Endothelial cell of umbilical vein (primary cell): ENCODE data around the gene MRAP. TPM values are rescaled to one million over a fixed set of nuclear protein-coding genes. Genes with fewer than 3 reads are reported as not detected.

Experiments used
- BruUV-seq: library from RNA; stranded (reverse); fragments of 400-500 nt; replicated peaks from 2 replicates; lab custom pipeline; 2021; lab: Mats Ljungman, UMichigan
- CTCF ChIA-PET: fragments of 300-600, 350-600 bp; sonication (Branson Sonifier 250); formaldehyde crosslinking; loops from one replicate; lab custom pipeline; 2021; ENCODE audit warnings: antibody characterized with exemption, inconsistent platforms; lab: Charles Lee
- POLR2A ChIA-PET: fragments of 300-600, 350-600 bp; sonication (Branson Sonifier 250); formaldehyde crosslinking; loops from one replicate; lab custom pipeline; 2021; ENCODE audit warnings: antibody characterized with exemption, inconsistent platforms; lab: Charles Lee
- DNase-seq: peaks from one replicate; pipeline ENCODE4 v3.0.0-alpha.2; 2011; ENCODE audit warnings: low read depth, low spot score
- FAIRE-seq: peaks from 2 replicates; lab custom pipeline; 2011; peaks lifted over from hg19 to GRCh38; lab: Jason Lieb, UNC
- H2AFZ ChIP-seq: 2 replicates; pipeline ENCODE4 v1.6.0; 2012; ENCODE audit warnings: low read depth, low read length, control low read depth, inconsistent platforms
- H3K27ac ChIP-seq: 2 replicates; pipeline ENCODE4 v1.5.1; 2011; ENCODE audit warnings: low read depth, mild to moderate bottlenecking, control low read depth, low read length, moderate library complexity; ENCODE audit not compliant: insufficient read depth
- H3K27me3 ChIP-seq, 2 experiments: 2 replicates each; pipeline versions ENCODE4 v1.6.0 to v1.6.1; 2011; ENCODE audit warnings: low read length in 2 of 2, mixed read lengths in 1 of 2; ENCODE audit not compliant: control insufficient read depth in 2 of 2, insufficient read depth in 2 of 2
- H3K36me3 ChIP-seq, 2 experiments: 2 replicates in 1 of 2; 3 replicates in 1 of 2; pipeline ENCODE4 v1.5.1; 2011; ENCODE audit warnings: low read length in 2 of 2, mild to moderate bottlenecking in 1 of 2, moderate library complexity in 1 of 2; ENCODE audit not compliant: control insufficient read depth in 2 of 2, insufficient read depth in 2 of 2; ENCODE audit errors: extremely low read depth in 1 of 2
- H3K4me1 ChIP-seq: 3 replicates; pipeline ENCODE4 v1.5.1; 2011; ENCODE audit warnings: mild to moderate bottlenecking, low read length; ENCODE audit not compliant: control insufficient read depth, insufficient read depth; ENCODE audit errors: extremely low read depth
- H3K4me2 ChIP-seq: 2 replicates; pipeline ENCODE4 v1.6.1; 2011; ENCODE audit warnings: low read length, control low read depth, mixed read lengths; ENCODE audit not compliant: insufficient read depth
- H3K4me3 ChIP-seq, 3 experiments: fragments of 200-600 bp in 1 of 3; sonication (generic), shearing (Covaris generic) in 1 of 3; replicated peaks in 1 of 3; 2 replicates each; pipeline ENCODE4 v1.5.1; 2011 to 2016; ENCODE audit warnings: control low read depth in 3 of 3, low read length in 3 of 3, mild to moderate bottlenecking in 2 of 3, inconsistent platforms in 1 of 3, low read depth in 1 of 3, moderate library complexity in 1 of 3; ENCODE audit not compliant: insufficient read depth in 1 of 3
- H3K79me2 ChIP-seq: 2 replicates; pipeline ENCODE4 v1.6.0; 2012; ENCODE audit warnings: low read length, inconsistent platforms; ENCODE audit not compliant: control insufficient read depth, insufficient read depth
- H3K9ac ChIP-seq: replicated peaks from 2 replicates; pipeline ENCODE3; 2011; ENCODE audit warnings: low read length, control low read depth; ENCODE audit not compliant: insufficient read depth; ENCODE audit errors: extremely low read depth
- H3K9me1 ChIP-seq: replicated peaks from 3 replicates; pipeline ENCODE4 v1.6.0; 2011; ENCODE audit warnings: mild to moderate bottlenecking, low read length; ENCODE audit not compliant: control insufficient read depth, insufficient read depth; ENCODE audit errors: extremely low read depth
- H3K9me3 ChIP-seq: replicated peaks from 2 replicates; pipeline ENCODE4 v1.5.1; 2012; ENCODE audit warnings: low read length, inconsistent platforms; ENCODE audit not compliant: control insufficient read depth, insufficient read depth
- H4K20me1 ChIP-seq: replicated peaks from 2 replicates; pipeline ENCODE3; 2011; ENCODE audit warnings: mild to moderate bottlenecking, low read length; ENCODE audit not compliant: control insufficient read depth, insufficient read depth; ENCODE audit errors: extremely low read depth
- CTCF ChIP-seq, 2 donors: IDR thresholded peaks; 1 replicate in 1 of 2; 2 replicates in 1 of 2; pipeline ENCODE4 v1.5.1; 2011; ENCODE audit warnings: low read length in 2 of 2, mild to moderate bottlenecking in 2 of 2, moderate library complexity in 2 of 2, control low read depth in 1 of 2, inconsistent platforms in 1 of 2, low read depth in 1 of 2; ENCODE audit not compliant: insufficient read depth in 1 of 2; ENCODE audit errors: extremely low read depth in 1 of 2
- EZH2 ChIP-seq: IDR thresholded peaks from 2 replicates; pipeline ENCODE4 v1.6.1; 2012; ENCODE audit warnings: borderline replicate concordance, low read depth, mild to moderate bottlenecking, moderate library complexity, low read length, inconsistent platforms; ENCODE audit not compliant: severe bottlenecking
- MAX ChIP-seq: IDR thresholded peaks from 2 replicates; pipeline ENCODE4 v1.6.1; 2011; ENCODE audit not compliant: insufficient read depth, insufficient read length
- POLR2AphosphoS5 ChIP-seq: IDR thresholded peaks from 2 replicates; pipeline ENCODE4 v1.6.1; 2012; ENCODE audit warnings: low read depth, mild to moderate bottlenecking, control low read depth, low read length, moderate library complexity; ENCODE audit not compliant: insufficient read depth
- dilution Hi-C: fragments of 300-500 bp; cut with MboI; formaldehyde crosslinking; loops from one replicate; pipeline ENCODE4 v1.15.0; 2019; ENCODE audit warnings: low sequenced_read_pairs; ENCODE audit not compliant: extremely low pct_ligation_motif_present
- intact Hi-C: fragments of 100-400 bp; cut with micrococcal nuclease; formaldehyde crosslinking; loops from one replicate; pipeline ENCODE4 v1.10.0; 2022
- polyA plus RNA-seq, 4 experiments: library from polyadenylated mRNA; depleted of rRNA in 3 of 4; stranded (reverse) in 3 of 4; unstranded in 1 of 4; fragments of >200 nt; gene quantifications; 2 replicates each; pipeline versions ENCODE4 v1.2.1 to v1.2.3, GENCODE V29; 2011 to 2012; ENCODE audit warnings: missing spikeins in 1 of 4
- total RNA-seq: library from RNA; stranded (reverse); gene quantifications from 2 replicates; pipeline ENCODE4 v1.2.3, GENCODE V29; 2021

The MRAP gene
- total and polyA plus RNA-seq, 2 donors (not counting 3 experiments of a cell fraction or from before 2014, with no cell fraction given), result not detected

- FAIRE-seq, result peak; percentile 93
- H3K9ac ChIP-seq, result peak overlapping the region; percentile 45
These were observed 41.6 kb upstream of the MRAP start for GRCh38 chr21:32256873-32257620.

More at GRCh38 chr21:32256873-32257620, 41.6 kb upstream of the MRAP start:
- H3K4me2 ChIP-seq, result peak overlapping the region; percentile 8
- H2AFZ ChIP-seq, result no peak overlapping the region
- H3K27ac ChIP-seq, result no peak overlapping the region
- TF ChIP-seq MAX (no peak), CTCF (IDR thresholded peaks at IDR 0.05; ENCODE audit: extremely low read depth in 1 of 2, insufficient read depth in 1 of 2, low read depth in 1 of 2, low read length in 2 of 2) (no peak), POLR2AphosphoS5 (no peak), EZH2 (no peak)
- no peaks in the 10 kb centered on the region for H3K79me2 ChIP-seq
- peak; percentile 95 for DNase-seq
- intact Hi-C loops, result loop anchor here (10.0 kb wide), 1 partner anchor 272 kb away; no protein-coding TSS in a partner anchor
- no peaks in the 10 kb centered on the region for H4K20me1 ChIP-seq
- CTCF ChIA-PET, result interaction anchor here (0.6 to 5.4 kb wide), 14 partner anchors 9 to 476 kb away, joined by 3 to 208 read pairs (median 10); partner anchors contain the start of genes HUNK and MIS18A
- peaks cover 13% of the 10 kb centered on the region for H3K4me1 ChIP-seq
- no peak overlapping the region for H3K4me3 ChIP-seq
- H3K9me1 ChIP-seq, result no peaks in the 10 kb centered on the region
- no TSS peak for BruUV-seq
- H3K9me3 ChIP-seq, result no peaks in the 10 kb centered on the region
- peaks cover 0 to 1% of the 10 kb centered on the region in 2 experiments for H3K27me3 ChIP-seq
- no peaks in the 10 kb centered on the region for H3K36me3 ChIP-seq
- POLR2A ChIA-PET, result no interaction called here
- dilution Hi-C loops, result no loop called here
